ENCODE measurements around the gene UGDH.
"Not testable (repeated sequence)": the region's sequence is repeated elsewhere in the genome, so short reads cannot be mapped to it uniquely, and the experiment has no call there.

UGDH gene

GRCh38 chr4:39527296-39528060 is at the start of gene UGDH:
Gene UGDH, minus strand, starts transcription at chr4:39527439. Its CDS starts 5,927 bp downstream, at chr4:39521512.
- FAIRE-seq, result peak; percentile 77

DNA sequence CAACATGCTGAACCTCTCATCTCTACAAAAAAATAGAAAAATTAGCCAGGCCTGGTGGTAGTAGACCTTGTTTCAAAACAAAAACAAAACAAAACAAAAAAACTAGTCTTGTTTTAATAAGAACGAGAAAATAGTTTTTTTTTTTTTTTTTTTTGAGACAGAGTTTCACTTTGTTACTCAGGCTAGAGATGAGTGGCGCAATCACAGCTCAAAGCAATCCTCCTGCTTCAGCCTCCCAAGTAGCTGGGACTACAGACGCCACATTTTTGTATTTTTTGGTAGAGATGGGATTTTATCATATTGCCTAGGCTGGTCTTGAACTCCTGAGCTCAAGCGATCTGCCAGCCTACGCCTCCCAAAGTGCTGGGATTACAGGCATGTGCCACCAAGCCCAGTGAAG is 47.7 kb upstream of the UGDH start:
- FAIRE-seq, result no peak
- no peak for DNase-seq (ENCODE audit: low spot score)

More at GRCh38 chr4:39527296-39528060, at the start of gene UGDH:
- DNase-seq (ENCODE audit: low spot score), result peak; percentile 96

DNA sequence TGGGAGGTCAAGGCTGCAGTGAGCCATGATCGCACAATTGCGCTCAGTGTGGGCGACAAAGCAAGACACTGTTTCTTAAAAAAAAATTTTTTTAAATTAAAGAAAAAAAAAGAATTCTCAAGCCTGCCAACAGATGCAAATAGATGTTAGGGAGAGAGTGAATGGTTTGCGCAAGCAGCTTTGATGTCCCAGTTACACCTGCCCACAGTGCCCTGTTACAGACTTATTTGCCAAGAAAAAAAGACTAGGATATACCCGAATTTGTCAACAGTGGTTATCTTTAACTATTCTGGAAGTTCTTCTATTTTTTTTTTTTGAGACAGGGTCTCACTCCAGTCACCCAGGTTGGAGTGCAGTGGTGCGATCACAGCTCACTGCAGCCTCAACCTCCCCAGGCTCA is 44.3 kb upstream of the UGDH start:
- FAIRE-seq (no peak), DNase-seq (ENCODE audit: low spot score) (no peak)

DNA sequence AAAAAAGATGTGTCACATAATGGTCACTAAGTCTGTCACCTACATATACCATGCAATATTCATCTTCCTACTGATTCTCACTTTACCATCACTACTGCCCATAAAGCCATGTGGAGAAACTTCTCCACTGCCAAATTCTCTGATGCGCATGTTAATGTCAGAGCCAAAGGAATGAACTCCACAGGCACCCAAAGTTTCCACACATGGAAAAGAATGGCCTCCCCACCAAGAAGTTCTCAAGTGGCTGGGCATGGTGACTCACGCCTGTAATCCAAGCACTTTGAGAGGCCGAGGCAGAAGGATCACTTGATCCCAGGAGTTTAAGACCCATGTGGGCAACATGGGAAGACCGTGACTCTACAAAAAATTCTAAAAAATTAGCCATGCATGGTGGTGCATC is 43.8 kb upstream of the UGDH start:
- no peak for DNase-seq (ENCODE audit: low spot score)
- no peak for FAIRE-seq

DNA sequence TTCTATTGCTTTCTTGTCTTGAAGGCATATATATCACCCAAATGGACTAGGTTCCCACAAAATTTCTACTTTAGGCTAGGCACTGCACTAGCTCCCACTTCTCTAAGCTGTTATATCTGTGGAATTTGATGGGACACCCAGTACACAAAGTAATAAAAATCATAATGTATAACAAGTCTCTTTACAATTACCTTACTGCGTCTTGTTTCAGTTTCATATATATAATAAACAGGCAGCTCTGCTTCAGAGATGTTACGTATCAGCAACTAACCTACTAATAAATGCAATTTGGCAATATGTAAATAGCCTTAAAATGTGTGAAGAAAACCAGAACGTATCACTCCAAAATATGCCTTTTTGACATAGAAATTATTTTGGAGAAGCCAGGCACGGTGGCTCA is 42.0 kb upstream of the UGDH start:
- DNase-seq (ENCODE audit: low spot score) (no peak), FAIRE-seq (no peak)

DNA sequence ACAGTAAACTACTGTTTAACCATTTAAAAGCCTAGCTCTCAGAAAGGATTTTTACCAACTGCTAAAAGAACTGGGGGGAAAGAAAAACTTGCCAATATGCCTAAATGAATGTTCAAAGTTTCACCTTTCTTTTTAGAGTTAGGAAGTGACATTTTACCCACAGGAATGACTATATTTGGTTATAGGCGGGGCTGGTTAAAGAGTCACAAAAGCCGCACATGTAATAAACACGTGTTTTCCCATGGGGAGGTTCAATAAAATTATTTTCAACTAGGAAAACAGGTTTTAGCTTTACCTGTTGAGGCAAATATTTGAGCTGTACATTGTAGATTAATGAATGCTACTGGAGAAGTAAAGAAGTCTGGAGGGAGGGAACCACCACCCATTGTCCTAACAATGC is 41.6 kb upstream of the UGDH start:
- DNase-seq (ENCODE audit: low spot score), result no peak

GRCh38 chr4:39565878-39566600 is 38.8 kb upstream of the UGDH start:
- peak; percentile 65 for FAIRE-seq
- peak; percentile 89 for DNase-seq (ENCODE audit: low spot score)

More for the DNA sequence above, 41.6 kb upstream of the UGDH start:
- FAIRE-seq, result no peak

GRCh38 chr4:39563346-39563847 is 36.2 kb upstream of the UGDH start:
- DNase-seq (ENCODE audit: low spot score), result no peak
- FAIRE-seq, result no peak

DNA sequence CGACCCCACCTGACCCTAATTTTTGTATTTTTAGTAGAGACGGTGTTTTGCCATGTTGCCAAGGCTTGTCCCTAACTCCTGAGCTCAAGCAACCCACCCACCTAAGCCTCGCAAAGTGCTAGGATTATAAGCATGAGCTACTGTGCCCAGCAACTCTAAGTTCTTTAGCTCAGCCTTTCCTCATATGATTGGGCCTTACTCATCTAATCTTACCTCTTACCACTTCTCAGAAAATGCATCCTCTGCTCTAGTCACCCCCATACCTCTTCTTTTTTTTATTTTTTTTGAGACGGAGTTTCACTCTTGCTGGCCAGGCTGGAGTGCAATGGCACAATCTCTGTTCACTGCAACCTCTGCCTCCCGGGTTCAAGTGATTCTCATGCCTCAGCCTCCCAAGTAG is 35.6 kb upstream of the UGDH start:
- FAIRE-seq (no peak), DNase-seq (ENCODE audit: low spot score) (no peak)

DNA sequence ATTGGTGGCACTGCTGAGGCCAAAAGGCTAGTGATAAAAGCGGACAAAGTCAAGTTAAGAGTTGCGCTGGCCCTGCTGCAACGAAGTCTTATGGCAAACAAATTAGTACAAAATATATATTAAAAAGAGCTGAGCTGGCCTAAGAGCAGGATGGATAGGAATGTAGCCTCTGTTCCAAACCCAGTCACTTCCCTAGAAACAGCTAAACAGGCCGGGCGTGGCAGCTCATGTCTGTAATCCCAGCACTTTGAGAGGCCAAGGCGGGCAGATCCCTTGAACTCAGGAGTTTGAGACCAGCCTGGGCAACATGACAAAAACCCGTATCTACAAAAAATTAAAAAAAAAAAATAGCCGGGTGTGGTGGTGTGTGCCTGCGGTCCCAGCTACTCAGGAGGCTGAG is 32.4 kb upstream of the UGDH start:
- DNase-seq (ENCODE audit: low spot score), result no peak
- no peak for FAIRE-seq

- no peak for FAIRE-seq
- no peak for DNase-seq (ENCODE audit: low spot score)
Observed at GRCh38 chr4:39555472-39555871, 28.2 kb upstream of the UGDH start.

- no peak for FAIRE-seq
- no peak for DNase-seq (ENCODE audit: low spot score)
Observed at GRCh38 chr4:39548425-39549067, 21.3 kb upstream of the UGDH start.

- no peak for DNase-seq (ENCODE audit: low spot score)
- no peak for FAIRE-seq
Observed at GRCh38 chr4:39544580-39545315, 17.5 kb upstream of the UGDH start.

GRCh38 chr4:39544080-39544479 is 16.8 kb upstream of the UGDH start:
- not testable (repeated sequence) for FAIRE-seq; DNase-seq (ENCODE audit: low spot score)

DNA sequence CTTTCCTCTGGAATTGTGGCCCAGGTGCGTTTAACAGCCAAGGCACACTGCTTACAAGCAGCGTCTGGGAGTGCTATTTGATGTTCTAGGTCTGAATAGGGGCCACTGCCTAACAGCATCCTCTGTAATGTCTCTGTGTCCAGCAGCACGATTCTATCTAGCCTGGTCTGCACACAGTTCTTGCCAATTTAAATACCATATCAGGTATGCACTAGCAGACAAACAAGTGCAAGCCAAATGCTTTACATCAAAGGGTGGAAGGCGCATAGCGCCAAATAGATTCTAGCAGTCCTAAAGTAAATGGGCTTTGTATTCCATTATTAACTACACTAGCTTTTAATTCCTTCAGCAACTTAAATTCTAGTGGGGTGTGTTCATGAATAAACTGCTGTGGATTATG is 15.8 kb upstream of the UGDH start:
- FAIRE-seq (no peak), DNase-seq (ENCODE audit: low spot score) (no peak)

- FAIRE-seq, result peak; percentile 83
- DNase-seq (ENCODE audit: low spot score), result peak; percentile 20
Observed at GRCh38 chr4:39542611-39543012, 15.4 kb upstream of the UGDH start.

- FAIRE-seq (peak; percentile 7), DNase-seq (ENCODE audit: low spot score) (no peak)
Observed at GRCh38 chr4:39541987-39542610, 14.9 kb upstream of the UGDH start.

- FAIRE-seq (no peak), DNase-seq (ENCODE audit: low spot score) (no peak)
Observed at GRCh38 chr4:39539089-39539611, 11.9 kb upstream of the UGDH start.

- no peak for FAIRE-seq
- no peak for DNase-seq (ENCODE audit: low spot score)
Observed at GRCh38 chr4:39533541-39533940, 6.3 kb upstream of the UGDH start.

GRCh38 chr4:39532237-39532636 is 5.0 kb upstream of the UGDH start:
- DNase-seq (ENCODE audit: low spot score); FAIRE-seq: not testable (repeated sequence)

DNA sequence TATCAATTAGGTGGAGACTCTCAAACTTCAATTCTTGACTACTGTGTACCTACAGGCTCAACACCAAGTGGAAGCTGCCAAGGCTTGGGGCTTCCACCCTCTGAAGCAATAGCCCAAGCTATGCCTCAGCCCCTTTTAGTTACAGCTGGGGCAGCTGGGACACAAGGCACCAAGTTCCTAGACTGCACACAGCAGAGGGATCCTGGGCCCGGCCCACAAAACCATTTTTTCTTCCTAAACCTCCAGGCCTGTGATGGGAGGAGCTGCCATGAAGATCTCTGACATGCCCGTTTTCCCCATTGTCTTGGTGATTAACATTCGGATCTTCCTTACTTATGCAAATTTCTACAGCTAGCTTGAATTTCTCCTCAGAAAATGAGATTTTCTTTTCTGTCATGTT is 3.4 kb upstream of the UGDH start:
- DNase-seq (ENCODE audit: low spot score), result no peak
- FAIRE-seq, result no peak

Measured in RCC 7860 (cell line).